NCI-H1048 (cell line): ENCODE data around the gene SPRR3.

Source experiments
- DNase-seq: peaks from one replicate; lab custom pipeline; 2025; lab: John Stamatoyannopoulos, UW

Gene SPRR3, protein sequence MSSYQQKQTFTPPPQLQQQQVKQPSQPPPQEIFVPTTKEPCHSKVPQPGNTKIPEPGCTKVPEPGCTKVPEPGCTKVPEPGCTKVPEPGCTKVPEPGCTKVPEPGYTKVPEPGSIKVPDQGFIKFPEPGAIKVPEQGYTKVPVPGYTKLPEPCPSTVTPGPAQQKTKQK

DNA sequence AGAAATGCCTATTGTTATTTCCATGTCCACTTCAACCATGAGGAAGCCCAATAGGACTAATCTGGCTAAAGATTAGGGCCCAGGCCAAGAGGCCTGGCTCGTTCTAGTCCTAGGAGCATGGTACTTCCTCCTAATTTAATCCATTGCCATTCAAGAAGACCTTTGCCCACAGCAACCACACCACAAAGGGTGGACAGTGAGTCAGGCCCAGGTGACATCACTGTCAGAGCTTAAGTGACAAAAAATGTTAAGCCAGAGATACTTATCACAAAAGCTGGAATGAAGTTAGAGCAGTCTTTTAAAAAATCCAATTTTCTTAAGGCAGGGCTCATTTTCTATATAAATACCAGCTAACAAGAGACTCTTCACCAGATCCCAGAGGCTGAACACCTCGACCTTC is at the start of gene SPRR3:
TSS of gene SPRR3 (plus strand) at position 368 of the 400 bp plus-strand sequence. CDS start 1,272 bp downstream, outside the sequence.
- DNase-seq = no peak

DNA sequence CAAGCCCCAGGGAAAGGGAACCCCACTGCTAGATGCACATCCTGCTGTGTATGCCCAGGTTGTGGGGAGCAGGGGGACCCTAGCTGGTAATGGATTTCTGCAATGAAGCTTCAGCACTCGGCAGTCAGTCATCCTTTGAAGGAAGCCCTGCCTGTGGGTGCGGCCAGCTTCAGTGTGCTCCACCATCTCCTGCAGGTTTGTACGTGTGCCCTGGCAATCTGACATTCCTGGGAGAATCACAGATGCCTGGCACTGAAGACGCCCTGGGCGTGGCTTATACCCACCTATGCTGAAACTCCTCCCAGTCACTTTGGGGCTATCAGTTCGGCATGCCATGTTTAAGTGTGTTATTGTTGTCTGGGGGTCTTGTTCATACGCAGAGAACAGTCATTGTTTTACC is 47.8 kb upstream of the SPRR3 start:
- DNase-seq = no peak

DNA sequence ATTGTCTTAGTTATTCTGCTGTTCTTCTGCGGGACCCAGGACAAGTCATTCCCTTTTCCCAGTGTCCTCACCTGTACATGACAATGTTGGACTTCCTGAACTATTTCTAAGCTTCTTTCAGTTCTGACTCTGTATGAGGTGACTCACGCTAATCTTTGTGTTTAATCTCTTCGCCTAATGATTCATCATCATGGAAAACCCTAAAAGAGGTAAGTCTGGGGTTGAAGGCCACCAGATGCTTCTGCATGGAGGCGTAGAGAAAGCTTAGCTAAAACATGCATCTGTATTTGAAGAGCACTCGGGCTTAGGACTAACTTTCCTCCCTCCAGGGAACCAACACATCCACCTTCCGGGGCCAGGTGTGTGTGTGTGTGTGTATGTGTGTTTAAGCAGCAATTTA is 47.1 kb upstream of the SPRR3 start:
- no peak for DNase-seq

DNA sequence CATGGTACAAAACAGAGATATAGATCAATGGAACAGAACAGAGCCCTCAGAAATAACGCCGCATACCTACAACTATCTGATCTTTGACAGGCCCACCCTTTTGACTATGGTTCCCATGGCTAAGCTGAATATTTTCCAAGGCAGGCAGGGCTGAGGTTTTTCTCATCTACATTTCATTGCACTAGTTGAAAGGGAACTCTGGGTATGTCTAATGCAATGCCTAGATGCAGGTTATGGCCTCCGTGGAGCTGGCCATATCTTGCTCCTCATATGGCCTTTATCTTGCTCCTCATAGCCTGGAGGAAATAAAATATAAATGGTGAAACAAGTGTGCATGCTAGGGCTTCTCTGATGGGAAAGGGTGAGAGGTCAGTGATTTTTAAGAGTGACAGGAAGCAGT is 44.0 kb upstream of the SPRR3 start:
- no peak for DNase-seq

DNA sequence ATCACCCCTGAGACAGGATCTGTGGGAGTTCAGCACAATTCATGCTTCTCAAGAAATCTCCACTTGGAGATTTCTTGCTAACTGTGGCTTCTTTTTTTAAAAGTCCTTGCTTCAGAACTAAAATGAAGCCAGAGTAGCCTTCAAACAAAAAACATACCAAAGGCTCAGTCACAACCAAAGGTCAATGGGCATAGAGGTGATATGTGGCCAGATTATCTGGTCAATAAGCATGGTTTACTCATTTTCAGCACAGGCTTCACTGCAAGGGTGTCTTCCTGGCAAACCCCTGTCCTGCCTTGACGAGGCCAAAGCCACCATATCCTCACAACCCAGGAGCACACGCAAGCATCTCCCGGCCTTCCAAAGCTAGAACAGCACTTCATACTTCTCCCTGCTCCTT is 42.3 kb upstream of the SPRR3 start:
- no peak for DNase-seq

DNA sequence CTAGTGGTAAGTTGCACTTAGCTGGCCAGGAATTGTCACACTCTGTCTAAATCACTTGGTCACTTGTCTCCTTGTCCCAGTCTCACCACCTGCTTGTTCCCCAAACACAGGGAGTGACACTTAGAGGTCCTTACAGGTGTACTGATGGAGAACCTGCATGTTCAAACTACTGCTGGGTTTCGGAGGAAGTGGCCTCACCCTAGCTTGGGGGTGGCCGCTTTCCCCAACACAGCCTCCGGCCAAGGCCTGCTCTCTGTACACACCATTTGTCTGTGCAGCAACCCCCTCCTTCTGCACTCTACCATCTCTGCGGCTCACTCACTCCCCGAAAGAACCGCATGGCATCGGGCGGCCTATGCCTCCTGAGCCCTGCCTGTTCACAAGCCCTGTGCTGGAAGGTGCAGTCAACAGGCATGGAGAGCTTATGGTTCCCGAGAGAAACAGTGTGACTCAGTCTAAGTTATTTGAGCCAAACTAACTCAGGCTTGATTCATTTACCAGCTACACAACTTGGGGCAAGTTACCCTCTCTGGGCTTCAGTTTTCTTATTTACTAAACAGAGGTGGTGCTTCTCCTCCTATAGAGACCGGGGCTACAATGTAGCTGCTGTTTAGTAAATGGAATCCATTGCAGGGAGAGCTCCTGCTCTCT is 41.6 kb upstream of the SPRR3 start:
- DNase-seq = no peak

DNA sequence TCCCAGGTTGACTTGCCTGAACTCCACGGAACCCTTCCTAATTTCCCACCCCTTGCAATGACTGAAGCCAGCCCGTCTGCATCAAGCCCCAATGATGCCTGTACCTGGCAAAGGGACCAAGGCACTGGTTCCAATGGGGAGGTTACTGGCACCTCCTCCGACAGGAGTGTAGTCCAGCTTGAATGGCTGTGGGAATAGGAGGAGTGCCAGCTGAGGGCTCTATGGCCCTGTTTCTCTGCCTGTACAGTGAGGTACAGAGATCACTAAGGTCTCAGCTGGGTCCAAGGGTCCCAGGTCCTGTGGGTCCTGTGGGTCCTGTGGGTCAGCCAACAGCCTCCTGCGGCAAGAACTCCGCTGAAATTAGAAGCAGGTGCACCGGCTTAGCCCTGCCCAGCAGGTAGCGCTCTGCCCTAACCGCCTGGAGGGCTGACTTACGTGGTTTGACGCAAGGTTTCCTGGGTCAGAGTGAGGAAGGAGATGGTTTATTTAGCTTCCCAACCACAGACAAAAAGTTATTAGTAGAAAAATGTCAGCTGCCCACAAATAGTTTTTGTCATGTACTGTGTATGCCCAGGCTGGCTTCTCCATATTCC is 41.0 kb upstream of the SPRR3 start:
- DNase-seq = no peak

DNA sequence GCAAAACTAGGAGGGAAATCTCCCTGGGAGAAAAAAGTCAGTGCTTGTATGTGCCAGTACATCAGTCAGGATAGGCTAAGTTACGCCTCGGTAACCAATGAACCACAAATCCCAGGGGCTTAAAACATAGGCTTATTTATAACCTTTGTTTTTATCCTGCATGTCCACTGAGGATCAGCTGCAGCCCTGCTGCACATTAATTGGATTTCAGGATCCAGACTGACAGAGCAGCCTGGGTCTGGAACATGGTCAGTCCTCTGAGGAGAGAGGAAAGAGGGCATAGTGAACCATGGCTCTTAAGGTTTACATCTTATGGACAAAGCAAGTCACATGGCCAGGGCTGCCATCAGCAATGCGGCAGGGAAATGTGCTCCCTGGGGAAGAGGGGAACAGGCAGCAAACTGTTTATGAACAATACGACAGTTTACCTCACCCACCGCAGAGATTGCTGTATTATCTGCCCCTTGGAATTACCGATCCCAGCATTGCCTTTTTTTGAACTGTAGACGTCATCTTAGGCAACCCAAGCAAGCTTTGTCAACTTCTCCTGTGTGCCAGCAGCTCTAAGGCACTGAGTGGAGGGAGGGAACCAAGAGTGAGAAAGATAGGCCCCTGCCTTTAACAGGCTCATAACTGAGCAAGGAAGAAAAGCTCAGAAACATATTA is 40.2 kb upstream of the SPRR3 start:
- no peak for DNase-seq

DNA sequence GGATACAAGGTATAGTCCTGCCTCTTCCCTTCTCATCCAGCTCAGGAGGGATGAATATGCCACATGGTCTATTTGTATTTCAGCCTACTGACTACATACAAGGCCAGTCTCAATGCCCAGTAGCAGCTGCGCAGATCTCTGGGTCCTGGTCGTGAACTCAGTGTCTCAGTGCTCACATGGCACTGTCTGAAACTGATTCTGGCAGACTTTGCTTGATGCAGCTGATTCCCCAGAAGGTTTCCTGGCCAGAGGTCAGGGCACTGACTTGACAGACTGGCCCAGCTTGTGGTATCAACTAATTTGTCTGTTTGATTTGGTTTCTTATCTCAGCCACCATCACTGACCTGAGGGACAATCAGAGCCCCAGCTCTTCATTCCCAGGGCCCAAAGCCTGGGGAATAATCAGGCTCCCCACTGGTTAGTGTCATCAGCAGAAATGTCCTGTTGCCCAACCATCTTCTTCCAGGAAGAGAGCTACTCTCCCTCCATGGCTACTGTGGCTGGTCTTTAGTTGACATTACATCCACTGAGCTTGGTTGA is 38.6 kb upstream of the SPRR3 start:
- DNase-seq = no peak

DNA sequence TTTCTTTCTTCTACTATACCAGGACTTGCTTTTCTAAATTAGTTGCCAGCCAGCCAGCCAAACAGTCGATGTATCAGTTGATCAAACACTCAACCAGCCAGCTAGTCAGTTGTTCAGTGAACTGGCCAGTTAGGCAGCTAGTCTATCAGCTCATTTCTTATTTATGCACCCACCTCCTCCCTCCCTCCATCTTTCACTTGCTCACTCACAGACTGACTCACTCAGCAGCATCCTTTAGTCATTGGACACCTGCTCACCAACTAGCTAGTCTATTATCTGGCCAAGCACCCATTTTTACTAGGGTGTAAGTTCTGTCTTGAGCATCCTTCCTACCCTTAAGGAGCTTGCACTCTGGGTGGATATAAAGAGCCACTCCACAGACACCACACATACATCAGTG is 37.0 kb upstream of the SPRR3 start:
- no peak for DNase-seq

DNA sequence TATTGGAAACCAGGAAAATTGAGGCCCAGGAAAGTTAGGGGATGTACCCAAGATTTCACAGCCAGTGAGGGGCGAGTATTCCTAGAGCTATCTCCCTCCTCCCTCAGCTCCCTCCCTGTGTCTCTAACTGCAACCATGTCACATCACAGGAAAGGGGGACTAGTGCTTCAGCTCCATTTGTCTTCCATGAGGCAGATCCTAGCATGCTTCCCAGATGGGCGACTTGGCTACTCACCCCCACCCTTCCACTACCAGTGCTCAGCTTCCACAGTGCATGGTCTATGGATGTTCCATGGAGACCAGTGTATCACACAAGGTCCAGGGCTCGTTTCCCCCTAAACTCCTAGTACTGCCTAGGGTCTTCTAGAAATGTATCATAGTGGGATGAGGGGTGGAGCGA is 35.7 kb upstream of the SPRR3 start:
- DNase-seq = no peak

DNA sequence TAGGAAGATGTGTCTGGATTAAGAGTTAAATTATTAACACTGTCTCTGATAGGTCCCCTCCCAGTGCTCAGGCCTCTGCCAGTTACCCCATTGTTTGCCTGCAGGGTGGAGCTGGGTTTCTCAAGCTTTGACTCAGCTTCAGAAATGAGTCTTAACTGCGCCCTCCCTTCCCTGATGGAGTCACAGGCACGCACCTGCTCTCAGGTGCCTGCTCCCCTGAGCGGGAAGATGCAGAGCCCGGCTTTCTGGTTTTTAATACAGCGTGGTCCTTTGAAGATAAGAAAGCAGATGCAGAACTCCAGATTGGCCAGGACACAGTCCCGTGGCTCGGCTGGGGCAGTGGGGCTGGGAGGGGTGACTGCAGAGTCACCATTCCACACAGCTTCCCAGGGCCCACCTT is 34.3 kb upstream of the SPRR3 start:
- DNase-seq = no peak

DNA sequence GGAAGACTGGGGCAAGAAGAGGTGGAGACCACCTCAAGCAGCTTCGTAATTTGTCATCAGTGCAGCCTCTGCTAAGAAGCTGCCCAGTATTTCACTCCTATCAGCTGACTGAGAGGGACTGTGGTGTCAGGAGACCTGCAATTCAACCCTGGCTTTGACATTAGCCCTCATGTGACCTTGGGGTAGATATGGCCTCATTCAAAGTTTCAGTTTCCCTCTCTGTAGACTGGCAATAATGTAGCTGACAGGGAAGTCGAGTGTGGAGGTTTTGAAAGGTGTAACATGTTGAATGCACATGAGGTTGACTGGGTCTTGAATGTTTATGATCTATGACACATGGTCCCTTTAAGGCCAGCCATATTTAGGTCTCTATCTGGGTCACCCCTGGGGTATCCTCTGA is 33.3 kb upstream of the SPRR3 start:
- DNase-seq = no peak

DNA sequence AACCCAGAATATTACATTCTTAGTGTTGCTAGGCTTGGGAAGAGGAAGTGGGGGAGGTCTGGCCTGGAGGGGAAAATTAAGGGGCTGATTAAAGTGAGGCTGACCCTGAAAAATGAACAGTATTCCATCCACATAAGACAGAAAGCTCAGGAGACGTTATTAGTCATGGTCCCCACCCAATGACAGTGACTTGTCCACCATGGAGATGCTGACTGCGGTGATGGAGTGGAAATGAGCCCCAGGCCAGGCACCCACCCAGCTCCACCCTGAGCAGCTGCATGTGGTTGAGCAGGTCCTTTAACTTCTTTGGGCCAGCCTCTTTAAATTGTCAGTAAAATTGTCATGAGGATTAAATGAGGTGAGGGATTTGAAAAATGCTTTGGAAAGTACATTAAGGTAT is 32.5 kb upstream of the SPRR3 start:
- no peak for DNase-seq

DNA sequence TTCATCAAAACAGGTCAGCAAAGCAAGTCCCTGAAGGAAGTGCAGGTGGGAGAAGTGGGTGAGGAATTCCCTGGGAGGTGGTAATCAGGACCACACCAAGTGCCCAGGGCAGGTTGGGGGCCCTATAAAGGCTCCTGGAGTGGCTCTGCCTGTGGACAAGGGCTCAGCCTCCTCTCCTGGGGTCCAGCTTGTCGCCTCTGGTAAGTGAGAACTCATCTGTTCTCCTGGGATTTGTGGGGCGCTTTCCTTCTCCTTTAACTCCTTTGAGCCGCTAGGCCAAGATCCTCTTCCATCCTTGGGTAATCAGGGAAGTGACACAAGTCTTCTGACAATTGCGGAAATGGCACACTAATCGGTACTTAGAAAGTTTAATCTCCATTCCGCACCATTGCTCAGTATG is 31.1 kb upstream of the SPRR3 start, which contains the start of gene SPRR4:
TSS of gene SPRR4 (plus strand) at position 154 of the 400 bp plus-strand sequence. CDS start 1,243 bp downstream, outside the sequence.
- no peak for DNase-seq

DNA sequence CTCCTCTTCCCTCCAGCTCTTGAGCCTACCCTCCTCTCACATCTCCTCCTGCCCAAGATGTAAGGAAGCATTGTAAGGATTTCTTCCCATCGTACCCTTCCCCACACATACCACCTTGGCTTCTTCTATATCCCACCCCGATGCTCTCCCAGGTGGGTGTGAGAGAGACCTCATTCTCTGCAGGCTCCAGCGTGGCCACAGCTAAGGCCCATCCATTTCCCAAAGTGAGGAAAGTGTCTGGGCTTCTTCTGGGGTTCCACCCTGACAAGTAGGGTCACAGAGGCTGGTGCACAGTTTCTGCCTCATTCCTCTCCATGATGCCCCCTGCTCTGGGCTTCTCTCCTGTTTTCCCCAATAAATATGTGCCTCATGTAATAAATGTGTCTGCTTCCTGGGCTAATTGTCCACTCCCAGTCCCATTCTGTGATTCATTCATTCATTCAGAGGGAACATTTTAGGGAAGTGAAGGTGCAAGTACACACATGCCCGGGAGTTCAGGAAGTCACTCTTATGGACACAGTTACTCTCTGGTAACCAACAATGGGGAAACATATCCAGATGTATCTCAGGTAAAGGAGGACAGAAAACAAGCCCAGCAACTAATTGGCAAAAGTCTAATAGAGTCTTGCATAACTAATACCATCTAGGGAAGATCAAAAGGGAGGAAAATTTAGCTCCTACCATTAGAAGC is 29.2 kb upstream of the SPRR3 start:
- no peak for DNase-seq

DNA sequence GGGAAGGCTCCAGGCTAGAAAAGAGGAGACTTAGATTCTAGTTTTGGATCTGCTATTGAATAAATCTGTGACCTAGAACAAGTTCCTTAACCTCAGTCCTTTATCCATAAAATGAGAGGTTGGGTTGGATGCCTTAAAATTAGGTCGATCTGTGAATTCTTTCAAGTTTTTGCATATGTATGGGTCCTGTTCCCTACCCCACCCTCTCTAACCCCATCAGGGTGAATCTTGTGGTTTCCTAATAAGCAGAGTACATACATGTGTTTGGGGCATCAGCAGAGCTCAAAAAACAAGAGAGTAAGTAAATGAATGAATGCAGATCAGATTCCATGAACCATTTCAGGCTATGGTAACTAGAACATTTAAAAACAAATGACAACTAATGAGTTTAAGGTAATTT is 24.9 kb upstream of the SPRR3 start:
- DNase-seq = no peak

DNA sequence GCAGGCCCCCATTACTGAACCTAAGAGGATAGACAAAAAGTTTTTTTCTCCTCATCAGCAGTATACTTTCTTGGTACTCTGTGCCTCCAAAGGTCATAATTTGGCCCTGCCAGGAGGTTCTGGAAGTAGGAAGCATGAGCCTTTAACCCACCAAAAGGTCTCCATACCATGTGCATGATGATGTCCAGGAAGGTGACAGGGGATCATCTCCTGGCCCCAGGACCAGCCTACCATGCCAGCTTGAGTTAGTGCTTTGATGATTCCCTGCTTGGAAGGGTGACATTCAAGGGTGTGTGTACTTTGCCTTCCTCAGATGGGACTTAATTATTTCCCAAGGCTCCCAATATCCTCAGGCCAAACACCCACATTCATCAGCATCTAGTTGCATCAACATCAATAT is 23.9 kb upstream of the SPRR3 start:
- DNase-seq = no peak

DNA sequence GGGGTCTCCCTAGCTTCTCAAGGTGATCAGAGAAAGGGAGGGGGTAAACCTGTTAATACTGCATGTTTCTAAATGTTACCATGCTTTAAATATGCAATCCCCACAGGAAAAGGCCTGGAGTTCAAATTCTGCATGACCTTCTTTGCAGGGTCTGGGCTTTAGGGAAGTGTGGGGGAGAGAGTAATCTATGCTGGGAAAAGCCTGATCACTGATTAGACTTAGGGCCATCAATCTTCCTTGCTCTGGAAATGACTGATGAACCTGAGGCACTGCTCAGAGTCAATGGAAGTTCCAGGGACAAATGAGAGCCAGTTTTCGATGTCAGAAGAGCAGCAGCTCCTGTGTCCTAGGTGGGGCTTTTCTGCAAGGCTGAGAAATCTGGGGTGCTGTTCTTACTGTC is 20.9 kb upstream of the SPRR3 start:
- no peak for DNase-seq

DNA sequence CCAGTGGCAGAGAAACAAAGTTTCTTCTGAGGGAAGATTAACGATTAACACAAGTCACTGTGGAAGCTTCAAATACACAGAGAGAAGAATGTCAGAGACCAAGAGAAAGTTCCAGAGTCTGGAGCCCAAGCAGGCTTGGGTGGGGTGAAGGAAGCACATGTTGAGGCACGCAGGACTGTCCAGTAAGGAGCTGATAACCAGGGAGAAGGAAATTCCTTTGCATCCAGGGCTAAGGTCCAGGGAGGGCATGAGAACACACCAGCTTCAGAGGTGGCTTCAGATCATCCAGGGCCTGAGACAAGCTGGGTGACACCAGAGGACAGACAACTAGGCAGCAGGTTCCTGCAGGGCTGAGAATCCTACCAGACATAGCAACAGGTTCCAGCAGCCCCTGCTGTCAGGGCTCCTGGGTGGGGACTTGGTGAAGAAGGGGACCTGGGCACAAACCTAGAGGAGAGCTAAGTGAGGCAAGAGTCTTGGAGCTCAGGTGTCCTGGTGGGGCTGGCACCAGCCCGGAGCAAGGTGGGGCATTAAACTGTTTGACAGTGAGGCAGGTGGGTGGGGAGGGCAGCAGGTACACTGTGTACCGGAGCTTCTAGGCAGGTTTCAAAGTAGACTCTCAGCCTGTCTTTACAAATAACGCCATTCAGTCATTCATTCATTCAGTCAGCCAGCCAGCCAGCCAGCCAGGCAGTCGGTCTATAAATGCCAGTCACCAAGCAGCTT is 20.2 kb upstream of the SPRR3 start:
- no peak for DNase-seq

DNA sequence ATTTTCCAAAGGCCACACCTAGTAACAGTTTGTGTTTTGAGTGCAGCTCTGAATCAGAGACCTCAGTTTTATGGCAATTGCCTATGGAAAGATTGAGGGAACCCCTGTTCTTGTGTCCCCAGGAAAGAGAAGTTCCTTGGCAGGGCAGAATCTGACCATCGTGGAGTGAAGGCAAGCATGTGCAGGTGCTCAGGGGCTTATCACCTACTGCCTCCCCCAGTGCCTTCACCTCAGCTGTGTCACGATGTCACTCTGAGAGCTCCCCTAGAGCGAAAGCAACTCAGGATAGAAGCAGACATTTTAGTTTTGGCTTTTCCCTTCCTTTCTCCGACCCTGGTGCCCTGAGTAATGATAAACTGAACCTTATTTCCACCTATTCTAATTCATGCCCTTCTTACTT is 19.5 kb upstream of the SPRR3 start:
- DNase-seq = no peak

DNA sequence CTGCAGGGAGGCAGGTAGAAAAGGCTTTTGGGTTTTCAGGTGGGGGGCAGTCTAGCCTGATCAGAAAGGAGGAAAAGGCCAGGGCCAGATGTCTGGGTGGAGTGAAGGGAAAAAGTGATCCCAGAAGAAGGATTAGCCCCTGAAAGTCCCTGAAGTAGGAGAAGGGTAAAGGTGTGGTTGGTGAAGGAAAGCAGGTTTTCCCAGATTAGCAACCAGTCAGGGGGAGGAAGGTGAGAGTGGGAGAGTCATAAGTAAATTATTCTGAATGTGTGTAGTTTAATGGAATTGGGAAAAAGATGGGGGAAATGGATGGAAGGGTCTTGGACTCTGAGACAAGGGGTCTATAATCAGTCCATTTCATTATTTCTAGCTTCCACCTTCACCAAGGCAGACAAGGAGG is 18.3 kb upstream of the SPRR3 start:
- no peak for DNase-seq
